Peyer's patch (tissue), 4 donors: ENCODE results near the gene ATP2B3.

Experiments used
- CTCF ChIP-seq, 6 experiments: fragments of 450-650 bp in 4 of 6; fragments of 200-600 bp in 2 of 6; sonication (generic) in 1 of 6; IDR thresholded peaks; one replicate each; pipeline ENCODE4 v1.5.1; 2017 to 2019; ENCODE audit warnings: antibody characterized with exemption in 6 of 6, mild to moderate bottlenecking in 3 of 6, moderate library complexity in 1 of 6
- POLR2A ChIP-seq, 2 donors: fragments of 450-650 bp; IDR thresholded peaks; one replicate each; pipeline ENCODE4 v1.5.1; 2017; ENCODE audit warnings: antibody characterized with exemption in 2 of 2, mild to moderate bottlenecking in 2 of 2, moderate library complexity in 2 of 2

- TF ChIP-seq CTCF (IDR thresholded peaks at IDR 0.05) = no peak
- no peak for TF ChIP-seq POLR2A (IDR thresholded peaks at IDR 0.05)
Observed at GRCh38 chrX:153624196-153625091, 107.0 kb downstream of the ATP2B3 start.
